ENCODE measurements around the gene OR4K2.
"Not testable (repeated sequence)": the region's sequence is repeated elsewhere in the genome, so short reads cannot be mapped to it uniquely, and the experiment has no call there.

The OR4K2 gene, protein sequence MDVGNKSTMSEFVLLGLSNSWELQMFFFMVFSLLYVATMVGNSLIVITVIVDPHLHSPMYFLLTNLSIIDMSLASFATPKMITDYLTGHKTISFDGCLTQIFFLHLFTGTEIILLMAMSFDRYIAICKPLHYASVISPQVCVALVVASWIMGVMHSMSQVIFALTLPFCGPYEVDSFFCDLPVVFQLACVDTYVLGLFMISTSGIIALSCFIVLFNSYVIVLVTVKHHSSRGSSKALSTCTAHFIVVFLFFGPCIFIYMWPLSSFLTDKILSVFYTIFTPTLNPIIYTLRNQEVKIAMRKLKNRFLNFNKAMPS

DNA sequence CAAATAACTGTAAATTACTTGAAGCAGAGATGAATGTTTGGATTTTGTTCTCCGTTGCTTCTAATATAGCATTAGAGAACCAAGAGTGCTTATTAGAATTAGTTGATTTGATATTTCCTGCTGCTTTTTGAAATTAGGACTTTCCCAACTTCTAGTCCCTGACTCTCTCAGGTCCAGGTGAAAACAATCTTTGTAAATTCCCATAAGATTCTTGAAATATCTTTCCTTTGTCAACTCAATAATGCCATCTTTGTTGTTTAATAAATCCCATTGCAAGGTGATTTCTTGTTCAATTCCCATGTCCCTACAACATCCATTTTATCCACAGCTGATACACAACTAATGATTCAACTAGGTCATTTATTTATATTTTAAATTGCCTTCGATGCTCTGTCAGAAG is at the start of gene OR4K2:
Gene OR4K2 (plus strand): TSS at position 301 of the 400 bp plus-strand sequence. CDS start 1,126 bp downstream, outside the sequence.
- DNase-seq, result no peak

DNA sequence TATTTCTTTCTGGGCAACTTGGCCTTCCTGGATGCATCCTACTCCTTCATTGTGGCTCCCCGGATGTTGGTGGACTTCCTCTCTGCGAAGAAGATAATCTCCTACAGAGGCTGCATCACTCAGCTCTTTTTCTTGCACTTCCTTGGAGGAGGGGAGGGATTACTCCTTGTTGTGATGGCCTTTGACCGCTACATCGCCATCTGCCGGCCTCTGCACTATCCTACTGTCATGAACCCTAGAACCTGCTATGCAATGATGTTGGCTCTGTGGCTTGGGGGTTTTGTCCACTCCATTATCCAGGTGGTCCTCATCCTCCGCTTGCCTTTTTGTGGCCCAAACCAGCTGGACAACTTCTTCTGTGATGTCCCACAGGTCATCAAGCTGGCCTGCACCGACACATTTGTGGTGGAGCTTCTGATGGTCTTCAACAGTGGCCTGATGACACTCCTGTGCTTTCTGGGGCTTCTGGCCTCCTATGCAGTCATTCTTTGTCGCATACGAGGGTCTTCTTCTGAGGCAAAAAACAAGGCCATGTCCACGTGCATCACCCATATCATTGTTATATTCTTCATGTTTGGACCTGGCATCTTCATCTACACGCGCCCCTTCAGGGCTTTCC is 47.2 kb upstream of the OR4K2 start:
- not testable (repeated sequence) for DNase-seq

DNA sequence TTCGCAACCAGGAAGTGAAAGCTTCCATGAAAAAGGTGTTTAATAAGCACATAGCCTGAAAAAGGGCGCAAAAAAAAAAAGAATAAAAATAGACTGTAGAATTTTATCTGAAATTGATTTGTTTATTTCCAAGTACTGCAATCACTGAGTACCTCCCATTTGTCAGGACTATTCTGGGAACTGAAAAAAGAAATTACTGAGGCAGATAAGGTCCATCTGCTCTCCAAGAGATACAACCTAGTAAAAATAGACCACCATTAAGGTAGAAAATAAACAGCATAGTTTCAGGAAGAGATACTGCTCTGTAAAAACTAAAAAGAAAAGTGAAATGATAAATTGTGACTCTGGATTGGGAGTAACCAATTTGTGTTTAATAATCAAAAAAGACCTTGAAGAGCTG is 46.6 kb upstream of the OR4K2 start:
- no peak for DNase-seq

DNA sequence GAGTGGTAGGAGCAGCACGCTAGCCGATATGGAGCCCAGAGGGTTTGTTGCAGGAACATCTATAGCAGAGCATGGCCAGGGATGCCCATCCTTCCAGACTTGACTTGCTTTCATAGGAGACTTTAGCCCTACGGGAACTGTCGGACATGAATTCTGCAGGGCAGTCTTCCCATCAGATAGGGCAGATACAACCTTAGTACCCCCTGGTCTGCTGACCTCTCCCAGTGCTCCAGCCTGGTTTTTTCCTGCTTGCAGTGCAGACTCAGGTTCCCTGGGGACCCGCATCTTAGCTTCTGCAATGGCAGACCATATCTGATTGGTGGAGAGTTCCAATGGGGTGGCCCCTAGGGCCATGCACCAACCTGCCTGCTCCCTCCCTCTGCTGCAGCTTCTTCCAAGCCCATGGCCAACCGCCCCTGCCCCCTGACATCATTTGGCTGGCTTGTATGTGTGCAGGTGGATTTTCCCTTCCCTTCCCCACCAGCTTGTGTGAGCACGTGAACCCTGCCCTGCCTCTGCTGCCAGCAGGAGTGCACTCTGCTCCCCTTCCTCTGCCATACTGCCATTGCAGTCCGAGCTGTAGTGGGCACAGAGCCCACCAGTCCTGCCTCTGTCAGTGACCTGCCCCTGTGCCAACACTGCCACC is 40.6 kb upstream of the OR4K2 start:
- not testable (repeated sequence) for DNase-seq

DNA sequence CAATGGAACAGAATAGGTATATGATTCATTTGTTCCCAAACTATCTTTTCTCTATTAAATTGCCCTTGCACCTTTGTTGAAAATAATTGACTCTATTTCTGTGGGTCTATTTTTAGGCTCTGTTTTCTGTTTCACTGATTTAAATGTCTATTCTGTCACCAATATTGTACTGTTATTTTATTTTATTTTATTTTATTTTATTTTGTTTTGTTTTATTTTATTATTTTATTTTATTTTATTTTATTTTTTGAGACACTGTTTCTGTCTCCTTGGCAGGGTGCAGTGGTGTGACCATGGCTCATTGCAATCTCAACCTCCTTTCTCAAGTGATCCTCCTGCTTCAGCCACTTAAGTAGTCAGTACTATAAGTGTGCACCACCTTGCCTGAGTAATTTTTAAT is 36.5 kb upstream of the OR4K2 start:
- no peak for DNase-seq

DNA sequence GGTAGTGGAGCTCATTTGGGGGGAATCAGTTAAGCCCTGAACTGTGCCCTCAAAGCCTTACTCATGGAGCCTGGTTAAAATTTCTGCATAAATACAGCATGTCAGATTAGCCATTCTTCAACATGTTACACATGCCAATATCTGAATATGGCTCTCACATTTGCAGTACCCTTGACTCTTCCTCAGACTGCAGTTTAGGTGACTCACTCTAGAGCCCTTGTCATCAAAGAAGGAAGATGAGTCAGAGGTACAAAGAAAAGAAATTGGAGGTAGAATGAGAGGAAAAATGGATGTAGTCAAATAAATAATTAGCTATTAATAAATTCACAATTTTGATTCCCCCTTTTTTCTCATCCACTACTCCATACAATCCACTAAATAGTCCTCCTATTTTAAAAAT is 23.6 kb upstream of the OR4K2 start:
- no peak for DNase-seq

DNA sequence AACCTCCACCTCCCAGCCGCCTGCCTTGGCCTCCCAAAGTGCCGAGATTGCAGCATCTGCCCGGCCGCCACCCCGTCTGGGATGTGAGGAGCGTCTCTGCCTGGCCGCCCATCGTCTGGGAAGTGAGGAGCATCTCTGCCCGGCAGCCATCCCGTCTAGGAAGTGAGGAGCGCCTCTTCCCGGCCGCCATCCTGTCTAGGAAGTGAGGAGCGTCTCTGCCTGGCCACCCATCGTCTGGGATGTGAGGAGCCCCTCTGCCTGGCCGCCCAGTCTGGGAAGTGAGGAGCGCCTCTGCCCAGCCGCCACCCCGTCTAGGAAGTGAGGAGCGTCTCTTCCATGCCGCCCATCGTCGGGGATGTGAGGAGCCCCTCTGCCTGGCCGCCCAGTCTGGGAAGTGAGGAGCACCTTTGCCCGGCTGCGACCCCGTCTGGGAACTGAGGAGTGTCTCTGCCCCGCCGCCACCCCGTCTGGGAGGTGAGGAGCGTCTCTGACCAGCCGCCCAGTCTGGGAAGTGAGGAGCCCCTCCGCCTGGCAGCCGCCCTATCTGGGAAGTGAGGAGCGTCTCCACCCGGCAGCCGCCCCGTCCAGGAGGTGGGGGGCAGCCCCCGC is 8.8 kb upstream of the OR4K2 start:
- not testable (repeated sequence) for DNase-seq

DNA sequence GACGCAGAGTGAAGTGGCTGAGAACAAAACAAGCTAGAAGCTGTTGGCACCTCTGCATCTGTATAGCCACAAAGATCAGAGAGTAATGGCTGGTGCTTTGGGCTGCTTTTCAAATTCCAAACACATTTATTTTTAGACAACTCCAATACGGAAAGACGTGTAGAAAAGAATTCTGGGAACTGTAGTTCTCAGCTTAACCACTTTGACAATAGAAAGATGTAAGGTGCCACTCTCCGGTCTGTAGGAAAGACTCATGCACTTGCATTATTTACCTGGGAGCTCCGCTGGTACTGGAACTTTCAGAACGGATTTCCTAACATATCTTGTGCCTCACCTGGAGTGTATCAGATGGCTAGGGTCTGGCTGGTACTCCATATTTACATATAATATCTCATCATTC is 1.8 kb upstream of the OR4K2 start:
- DNase-seq, result no peak

DNA sequence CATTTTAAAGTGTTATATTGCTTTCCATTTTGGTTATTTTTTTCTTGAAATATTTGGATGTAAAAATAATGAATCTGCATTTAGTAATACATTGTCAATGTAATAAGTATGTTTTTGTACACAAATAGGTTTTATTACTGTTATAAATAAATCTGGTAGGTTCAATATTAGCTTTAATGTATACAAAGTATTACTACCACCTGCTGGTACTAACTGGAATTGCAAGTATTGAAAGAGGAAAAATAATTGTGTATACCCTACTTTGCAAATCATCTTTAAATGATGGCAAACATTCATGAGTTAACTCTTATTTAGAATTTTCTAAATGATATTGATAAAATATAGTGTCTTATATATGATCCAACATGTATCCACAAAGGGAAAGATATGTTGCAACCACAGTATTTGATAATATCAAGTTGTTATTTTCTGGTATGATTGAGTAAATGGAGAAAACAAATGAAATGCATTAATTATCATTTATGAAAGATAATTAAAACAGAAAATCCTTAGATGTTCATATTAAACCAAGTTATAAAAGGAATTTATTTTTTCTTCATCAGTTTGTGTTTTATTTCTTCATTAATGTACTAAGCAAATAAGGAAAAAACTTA is 3.2 kb downstream of the OR4K2 start:
- no peak for DNase-seq

DNA sequence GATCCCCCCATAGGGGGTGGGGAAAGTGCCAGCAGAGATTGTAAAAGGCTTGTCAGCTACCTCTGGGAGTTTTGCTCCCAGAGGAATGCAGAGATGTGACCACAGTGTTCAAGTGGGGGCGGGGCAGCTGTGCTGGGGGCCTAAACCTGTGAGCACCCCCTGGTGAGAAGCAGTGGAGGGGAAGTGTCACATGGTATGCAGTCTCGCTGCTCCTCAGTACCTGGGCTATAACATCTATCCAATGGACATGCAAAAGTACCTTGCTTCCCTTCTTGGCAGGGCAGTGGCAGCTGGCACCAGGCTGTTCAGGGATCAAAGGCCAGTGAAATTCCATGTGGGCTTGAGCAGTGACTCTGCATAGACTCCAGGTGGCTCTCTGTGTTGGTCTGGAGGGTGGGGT is 20.3 kb downstream of the OR4K2 start:
- no peak for DNase-seq

DNA sequence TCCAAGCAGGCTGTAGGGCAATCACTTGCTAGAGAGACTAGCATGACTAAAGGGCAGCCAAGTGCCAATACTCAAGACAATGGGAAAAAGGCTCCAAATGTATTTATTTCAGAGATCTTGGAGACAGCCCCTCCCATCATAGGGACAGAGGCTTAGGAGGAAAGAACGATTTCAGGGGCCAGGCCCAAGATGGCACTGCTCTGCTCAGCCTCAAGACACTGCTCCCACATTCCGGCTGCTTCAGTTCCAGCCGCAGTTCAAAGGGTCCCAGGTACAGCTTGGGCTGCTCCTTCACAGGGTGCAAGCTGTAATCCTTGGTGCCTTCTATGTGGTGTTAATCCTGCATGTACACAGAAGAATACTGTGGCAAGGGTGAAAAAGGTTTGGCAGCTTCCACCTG is 26.1 kb downstream of the OR4K2 start:
- no peak for DNase-seq

DNA sequence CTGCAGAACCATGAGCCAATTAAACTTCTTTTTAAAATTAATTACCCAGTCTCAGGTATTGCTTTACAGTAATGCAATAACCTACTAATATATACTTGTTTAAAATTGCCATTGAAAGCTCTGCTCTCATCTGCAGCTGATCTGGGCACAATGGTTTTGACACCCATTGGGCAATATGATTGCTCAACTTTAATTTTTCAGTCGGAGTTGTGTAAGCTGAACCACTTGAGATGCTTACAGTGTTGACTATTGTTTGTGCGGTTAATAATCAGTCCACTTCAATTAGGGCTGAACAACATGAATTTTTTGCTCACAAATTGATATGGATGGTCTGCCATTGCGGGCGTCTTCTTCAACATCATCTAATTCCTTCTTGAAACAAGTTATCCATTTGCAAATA is 27.5 kb downstream of the OR4K2 start:
- no peak for DNase-seq

DNA sequence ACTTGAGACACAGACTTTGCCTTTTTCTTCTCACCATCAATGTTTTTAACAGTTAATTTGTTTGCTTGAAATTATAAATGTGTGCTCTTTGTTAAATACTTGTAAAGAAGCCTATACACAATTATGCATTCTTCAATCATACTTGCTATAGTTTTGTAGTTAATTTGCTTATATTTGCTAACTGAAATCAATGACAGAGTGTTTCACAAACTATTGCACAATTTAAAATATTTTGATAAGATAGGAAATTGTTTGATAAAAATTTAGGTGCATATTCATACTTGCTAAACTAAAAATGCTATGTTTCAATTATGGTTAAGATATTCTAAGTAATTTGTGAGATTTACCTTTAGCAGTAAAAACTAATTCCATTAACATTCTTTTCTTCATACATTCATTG is 31.7 kb downstream of the OR4K2 start:
- DNase-seq, result no peak

DNA sequence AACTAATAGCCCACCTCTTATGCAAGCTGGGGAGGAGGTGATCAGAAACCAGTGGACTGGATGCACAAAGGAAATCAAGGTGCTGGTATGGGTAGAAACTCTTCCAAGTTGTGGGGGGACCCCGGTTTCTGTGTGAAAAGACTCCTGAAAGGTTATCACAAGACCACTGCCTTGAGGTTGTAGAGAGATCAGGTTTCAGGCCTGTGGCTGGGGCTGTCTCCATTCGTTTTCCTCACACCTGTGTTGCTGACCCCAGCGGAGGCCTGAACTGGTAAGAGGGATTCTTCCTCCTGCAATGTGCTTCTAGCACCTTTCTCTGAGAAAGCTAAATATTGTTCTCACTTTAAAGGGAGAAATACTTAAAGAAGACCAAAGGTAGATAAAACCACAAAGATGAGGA is 36.2 kb downstream of the OR4K2 start:
- no peak for DNase-seq

DNA sequence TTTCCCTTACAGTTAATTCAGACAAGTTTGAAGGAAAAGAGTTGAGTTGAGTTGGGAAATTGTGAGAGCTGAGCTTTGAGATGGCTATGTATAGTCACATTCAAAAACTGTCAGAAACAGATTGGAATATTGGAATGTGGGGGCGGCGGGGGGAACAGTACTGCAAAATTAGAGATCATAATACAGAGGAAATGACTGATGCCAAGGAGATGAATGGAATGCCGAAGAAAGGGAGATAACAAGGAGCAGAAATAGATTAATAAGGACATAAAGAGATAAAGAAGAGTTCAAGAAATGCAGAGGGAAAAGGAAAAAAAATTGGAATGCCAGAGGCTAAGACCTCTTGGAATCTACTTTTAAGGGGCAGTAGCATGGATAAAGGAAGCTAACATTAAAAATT is 42.3 kb downstream of the OR4K2 start:
- DNase-seq, result no peak

DNA sequence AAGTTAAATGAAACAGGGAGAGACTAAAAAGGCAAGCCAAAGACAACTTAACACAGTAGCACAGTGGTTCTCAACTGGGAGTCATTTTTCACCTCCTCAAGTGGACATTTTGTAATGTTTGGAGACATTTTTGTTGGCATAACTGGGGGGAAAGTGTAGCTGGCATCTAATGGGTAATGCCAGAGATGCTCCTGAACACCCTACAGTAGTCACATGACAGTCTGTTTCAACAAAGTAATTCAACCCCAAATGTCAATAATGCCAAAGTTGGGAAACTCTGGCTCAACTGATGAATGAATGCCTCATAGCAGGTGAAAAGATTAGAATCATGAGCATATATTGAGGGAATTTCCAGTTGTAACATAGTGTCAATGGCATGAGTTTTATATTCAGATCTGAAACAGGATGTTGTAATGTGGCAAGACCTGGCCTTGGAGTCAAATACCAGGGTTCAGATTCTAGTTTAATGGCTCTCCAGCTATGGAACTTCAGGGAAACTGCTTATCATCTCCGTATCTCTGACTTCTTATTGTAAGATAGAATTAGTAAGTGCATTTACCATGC is 43.1 kb downstream of the OR4K2 start:
- no peak for DNase-seq

DNA sequence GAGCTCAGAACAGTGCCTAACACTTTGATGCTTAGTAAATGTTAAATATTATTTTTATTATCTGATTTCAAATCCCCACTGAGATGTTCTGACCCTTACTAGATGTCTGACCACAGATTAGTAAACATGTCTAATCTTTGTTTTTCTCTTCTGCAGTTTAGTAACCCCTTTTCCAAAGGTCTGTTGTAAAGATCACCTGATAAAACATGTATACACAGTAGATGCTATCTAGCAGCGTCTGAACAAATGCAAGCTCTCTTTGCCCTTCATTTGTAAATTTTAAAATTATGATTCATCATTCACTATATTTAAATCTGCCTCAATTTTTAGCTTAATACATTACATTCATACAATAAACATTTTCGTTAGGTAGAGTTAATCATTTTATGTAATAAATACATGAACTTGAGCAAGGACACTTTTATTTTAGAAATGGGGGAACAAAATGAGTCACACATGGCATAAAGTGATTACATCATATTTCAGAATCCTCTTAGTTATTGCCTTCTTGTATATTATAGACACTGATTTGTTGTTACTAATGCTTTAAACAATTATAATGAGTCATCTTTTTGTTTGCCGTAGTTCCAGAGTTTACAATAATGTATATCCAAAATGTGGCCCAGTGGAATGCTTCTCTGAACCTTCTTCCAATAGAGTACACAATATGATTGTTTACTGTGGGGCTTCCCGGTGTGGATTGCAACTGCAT is 43.8 kb downstream of the OR4K2 start:
- DNase-seq, result no peak

DNA sequence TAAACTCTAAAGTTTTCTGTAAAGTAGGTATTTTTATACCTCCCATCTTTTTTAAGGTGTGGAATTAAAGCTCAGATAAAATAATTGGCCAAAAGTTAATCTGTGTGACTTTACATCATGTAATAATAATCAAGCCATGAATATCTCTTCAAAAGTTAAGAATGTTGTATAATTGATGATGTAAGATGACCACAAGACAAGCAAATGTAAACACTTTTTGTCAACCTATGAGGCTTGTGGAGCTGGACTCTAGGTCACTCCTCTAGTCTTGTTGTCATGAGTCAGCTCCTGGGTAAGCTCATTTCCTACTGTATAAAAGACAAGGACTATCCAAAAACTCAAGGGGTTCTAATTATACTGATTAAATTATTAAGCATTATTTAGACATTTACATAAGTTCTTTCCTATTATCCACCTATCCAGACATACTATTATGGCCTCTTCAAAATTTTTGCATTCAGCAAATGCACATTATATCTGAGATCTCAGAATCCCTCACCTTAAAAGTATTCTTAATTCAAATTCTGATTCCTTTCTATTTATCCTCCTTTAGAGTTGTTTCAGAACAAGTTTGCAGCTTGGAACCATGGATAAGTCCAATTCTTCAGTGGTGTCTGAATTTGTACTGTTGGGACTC is 45.2 kb downstream of the OR4K2 start, which contains the start of gene OR4K5:
Gene OR4K5 (plus strand): TSS at position 587 of the 637 bp plus-strand sequence. CDS start 0 bp downstream, at position 587.
- no peak for DNase-seq

DNA sequence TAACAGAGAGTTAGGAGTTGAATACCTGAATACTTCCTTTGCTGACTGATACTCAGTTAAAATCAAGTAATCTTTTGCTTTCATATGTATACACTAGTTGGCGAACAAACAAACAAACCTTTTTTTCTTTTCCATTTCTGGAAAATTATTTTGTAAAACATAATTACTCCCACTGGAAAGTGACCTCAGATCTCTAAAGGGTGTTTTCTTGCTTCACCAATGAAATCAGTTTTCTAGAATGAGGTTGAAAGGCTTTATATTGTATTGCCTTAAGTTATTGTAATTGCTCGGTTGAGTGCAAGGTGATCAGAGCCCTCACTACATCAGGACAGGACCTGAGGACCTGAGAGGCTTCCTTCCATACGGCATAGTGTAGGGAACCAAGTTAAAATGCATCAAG is 55.7 kb downstream of the OR4K2 start, which contains the start of gene OR4K1:
Gene OR4K1 (plus strand): TSS at position 301 of the 400 bp plus-strand sequence. CDS start 4,750 bp downstream, outside the sequence.
- DNase-seq, result no peak

Data from activated T-cell treated with anti-CD3 and anti-CD28 coated beads for 4 hours (primary cell).